T-helper 2 cell (primary cell): ENCODE results near the gene ZBTB21.
"Not testable (repeated sequence)": the region's sequence is repeated elsewhere in the genome, so short reads cannot be mapped to it uniquely, and the experiment has no call there.

Source experiments
- DNase-seq, 5 experiments: peaks; one replicate each; pipeline versions ENCODE4 v3.0.0 to v3.0.0-alpha.2; 2012 to 2022

The ZBTB21 gene

DNA sequence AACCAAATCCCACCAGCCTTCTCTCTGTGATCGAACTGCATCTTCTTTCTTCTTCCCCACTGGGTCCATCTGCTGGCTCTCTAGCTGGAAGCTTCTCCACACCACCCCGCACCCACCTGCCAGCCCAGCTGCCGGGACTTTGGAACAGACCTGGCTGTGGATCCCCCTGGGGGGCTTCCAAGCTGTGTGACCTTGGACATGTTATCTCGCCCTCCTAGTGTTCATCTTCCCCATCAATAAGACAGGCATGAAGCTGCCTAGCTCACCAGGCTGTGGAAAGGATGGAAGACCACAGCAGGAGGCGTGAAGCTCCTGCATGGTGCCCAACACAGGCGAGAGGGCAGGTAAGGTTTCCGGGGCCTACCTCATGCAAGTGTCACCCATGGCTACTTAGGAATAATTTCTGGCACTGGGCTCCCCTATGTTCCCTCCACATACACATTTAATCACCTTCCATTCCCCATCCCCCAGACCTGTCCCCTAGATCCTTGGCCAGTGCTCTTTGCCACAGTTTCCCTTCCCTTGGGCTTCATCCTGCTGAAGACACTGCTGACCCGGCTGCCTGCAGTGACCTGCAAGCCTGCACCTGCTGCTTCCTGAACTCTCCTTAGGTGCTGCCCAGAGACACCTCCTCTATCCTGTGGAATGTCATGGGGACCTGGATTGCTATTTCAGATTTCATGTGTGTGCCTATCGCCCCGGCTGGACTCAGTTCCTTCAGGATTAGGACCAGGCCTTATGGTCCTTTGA, 43.1 kb downstream of the ZBTB21 start:
- DNase-seq = no peak

GRCh38 chr21:41966041-41966833, 43.9 kb downstream of the ZBTB21 start:
- no peak for DNase-seq

- no peak for DNase-seq
These were observed 44.6 kb downstream of the ZBTB21 start for GRCh38 chr21:41965461-41966013.

DNA sequence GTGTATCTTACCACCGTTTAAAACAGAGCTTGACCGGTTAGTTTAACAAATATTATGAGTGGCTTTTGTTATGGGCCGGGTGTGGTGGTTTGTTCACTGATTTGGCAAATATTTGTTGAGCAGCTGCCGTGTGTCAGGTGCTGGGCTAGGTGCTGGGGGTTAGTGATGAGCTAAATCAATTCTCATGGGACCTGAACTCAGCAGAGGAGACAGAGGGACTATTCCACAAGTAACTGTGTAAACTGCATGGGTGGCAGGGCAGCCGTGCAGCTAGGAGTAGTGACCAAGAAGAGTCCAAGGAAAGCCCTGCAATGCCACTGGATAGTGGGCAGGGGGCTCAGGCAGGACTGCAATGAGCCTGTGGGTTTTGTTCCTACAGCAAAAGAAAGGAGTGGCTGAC, 45.1 kb downstream of the ZBTB21 start:
- no peak for DNase-seq

GRCh38 chr21:41964171-41964570, 46.0 kb downstream of the ZBTB21 start:
- no peak for DNase-seq

GRCh38 chr21:41962425-41962966, 47.7 kb downstream of the ZBTB21 start:
- no peak for DNase-seq

DNA sequence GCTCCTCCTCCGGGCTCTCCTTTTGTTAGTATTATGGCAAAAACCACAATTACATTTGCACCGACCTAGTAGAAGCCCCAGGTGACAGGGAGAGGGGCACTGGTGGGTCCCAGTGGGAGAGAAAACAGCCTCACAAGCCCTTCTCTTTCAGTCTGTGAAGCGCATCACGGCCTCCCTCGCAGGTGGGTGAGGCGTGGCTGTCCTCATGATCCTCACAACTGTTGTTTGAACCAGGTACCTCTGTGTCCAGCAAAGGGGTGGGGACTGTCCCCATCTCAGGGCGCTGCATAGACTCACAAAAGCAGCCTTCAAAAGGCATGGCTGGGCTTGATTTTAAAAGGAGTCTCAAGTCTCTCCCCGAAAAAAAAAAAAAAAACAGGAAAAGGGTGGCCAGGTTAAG, 48.4 kb downstream of the ZBTB21 start:
- DNase-seq = no peak

- no peak for DNase-seq
These were observed 48.9 kb downstream of the ZBTB21 start for GRCh38 chr21:41961282-41961701.

DNA sequence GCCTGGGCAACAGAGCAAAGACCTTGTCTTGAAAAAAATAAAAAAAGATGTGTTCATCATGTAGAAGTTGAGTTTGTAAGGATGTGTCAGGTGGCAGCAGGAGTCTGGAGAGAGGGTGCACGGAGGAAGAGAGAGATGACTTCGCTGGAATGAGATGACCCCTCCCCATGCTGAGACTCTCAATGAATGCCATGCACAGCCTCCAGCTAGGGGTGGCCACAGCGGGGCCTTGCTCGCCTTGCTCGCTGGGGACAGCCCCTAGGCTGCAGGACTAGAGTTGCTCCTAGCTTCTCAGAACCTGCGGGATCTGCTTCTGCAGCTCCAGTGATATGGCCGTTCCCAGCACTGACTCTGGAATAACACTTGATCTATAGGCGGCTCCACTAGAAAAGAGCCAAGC, 49.8 kb downstream of the ZBTB21 start:
- DNase-seq = no peak

- not testable (repeated sequence) for DNase-seq
These were observed 50.5 kb downstream of the ZBTB21 start for GRCh38 chr21:41959697-41960096.

DNA sequence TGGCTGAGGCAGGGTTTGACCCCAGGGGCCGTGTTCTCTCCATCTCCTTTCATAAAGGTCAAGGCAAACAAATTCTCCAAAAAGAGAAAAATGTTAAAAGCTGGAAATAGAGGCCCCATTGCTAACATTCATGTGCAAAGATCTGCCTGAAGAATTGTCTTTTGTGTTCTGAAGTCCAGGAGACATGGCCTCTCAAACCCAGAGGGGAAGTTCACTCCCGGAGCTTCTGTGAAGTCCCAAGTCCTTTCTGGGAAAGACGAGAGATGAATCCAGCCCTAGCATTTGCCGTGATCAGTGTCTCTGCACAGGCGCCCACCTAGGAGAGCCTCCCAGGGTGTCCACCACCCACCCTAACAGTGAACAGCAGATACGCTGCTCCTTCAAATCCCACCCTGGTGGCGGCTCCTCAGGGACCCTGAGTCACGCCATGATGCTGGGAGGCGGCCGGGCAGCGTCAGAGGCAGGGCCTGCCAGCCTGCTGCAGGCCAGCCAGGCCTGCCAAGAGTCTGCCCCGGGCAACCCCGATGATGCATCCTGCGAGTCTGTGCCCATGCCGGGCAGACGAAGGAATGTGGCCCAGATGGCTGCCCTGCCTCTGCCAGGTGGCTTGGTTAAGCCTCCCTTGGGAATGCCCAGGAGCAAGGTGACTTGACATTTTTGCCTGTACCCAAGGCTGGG, 51.1 kb downstream of the ZBTB21 start:
- no peak for DNase-seq

- no peak for DNase-seq
These were observed 52.0 kb downstream of the ZBTB21 start for GRCh38 chr21:41957991-41958766.

DNA sequence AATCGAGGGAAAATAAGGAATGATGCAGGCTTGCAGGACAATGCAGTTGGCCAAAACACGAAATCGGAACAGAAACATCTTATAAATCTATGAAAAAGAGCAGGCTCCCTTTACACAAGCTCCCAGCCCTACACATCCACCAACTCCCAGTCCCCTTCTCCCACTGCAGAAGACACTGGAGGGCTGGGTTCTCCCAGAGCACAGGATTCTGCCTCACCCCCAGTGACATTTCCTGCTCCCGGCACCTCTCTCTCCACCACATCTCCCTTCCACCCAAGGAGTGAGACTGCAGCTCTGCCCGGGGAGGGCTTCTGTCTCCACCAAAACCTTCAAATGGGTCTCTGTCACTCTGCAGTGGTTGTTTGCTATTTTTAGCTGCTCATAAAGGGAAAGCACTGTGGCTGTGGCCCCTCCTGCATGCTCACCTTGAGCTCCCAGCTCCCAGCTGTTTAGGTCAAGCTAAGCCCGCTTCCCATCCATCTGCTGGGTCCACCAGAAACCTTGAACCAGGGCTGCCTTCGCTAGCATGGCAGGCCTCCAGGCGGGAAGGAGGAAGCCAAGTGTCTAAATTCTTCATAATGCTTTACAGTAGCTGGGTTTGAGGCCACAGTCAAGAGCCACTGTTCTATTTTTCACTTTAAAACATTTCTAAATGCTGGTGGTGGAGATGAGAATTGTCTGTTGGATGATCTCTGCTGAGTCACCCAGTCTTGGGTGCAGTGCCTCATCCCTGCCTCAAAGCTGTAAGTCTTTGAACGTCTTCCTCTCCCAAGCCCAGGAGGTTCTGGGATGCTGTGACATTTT, 53.0 kb downstream of the ZBTB21 start:
- DNase-seq = no peak

- no peak for DNase-seq
These were observed 54.6 kb downstream of the ZBTB21 start for GRCh38 chr21:41955516-41955915.

DNA sequence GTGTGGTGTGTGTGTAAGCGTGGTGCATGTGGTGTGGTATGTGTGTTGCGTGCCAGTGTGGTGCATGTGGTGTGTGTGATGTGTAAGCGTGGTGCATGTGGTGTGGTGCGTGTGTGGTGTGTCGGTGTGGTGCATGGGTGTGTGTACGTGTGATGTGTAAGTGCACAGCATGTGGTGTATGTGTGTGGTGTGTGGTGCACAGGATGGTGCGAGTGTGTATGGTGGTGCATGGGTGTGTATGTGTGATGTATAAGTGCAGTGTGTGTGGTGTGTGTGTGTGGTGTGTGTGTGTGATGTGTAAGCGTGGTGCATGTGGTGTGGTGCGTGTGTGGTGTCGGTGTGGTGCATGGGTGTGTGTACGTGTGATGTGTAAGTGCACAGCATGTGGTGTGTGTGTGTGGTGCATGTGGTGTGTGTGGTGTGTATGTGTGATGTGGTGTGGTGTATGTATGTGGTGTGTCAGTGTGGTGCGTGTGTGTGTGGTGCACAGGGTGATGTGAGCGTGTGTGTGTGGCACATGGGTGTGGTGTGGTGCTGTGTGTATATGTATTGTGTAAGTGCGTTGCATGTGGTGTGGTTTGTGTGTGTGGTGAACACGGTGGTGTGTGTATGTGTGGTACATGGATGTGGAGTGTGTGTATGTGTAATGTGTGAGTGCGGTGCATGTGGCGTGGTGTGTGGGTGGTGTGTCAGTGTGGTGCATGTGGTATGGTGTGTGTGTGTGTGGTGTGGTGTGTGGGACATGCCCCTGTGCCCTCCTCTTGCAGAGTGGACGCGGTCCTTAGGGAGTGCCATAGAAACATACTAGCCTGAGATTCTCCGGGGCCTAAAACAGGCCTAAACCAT, 55.3 kb downstream of the ZBTB21 start:
- peak in 1 of 5 experiments; percentile 48 for DNase-seq

DNA sequence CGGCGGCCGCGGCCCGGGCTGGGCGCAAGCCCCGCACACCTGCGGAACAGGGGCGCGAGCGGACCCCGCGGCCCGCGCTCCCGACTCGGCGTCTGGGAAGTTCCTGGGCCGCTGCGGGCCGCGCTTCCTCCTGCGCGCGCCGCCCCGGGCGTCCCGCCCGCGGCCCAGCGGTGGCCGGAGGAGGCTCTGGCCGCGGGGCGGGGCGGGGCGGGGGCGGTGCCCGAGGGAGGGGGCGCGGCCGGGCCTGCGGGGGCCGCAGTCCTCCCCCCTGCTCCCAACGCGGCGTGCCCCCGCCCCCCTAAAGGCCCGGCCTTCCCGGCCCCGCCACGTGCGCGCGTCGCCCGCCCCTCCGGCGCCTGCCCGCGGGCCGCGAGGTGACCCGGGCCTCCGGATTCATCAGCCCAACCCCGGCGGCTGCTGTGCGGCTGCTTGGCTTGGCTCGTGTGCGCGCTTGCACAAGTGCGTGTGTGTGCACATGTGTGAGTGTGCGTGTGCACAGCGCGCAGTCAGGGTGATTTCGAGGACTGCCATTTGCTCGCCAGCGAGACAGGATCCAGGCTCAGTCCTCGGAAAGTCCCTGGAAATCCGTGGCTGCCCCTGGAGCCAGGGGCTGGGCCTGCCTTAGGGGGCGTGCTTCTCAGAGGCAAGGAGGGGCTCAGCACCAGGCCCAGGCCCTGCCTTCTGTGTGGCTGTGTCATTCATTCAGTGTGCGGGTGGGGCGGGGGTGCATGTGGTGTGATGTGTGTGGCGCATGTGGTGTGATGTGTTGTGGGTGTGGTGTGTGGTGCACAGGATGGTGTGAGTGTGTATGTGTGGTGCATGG, 56.1 kb downstream of the ZBTB21 start, which contains the start of gene C2CD2:
C2CD2 (minus strand) TSS at position 188 of the 823 bp plus-strand sequence. CDS start 370 bp downstream, outside the sequence.
- peak in 1 of 5 experiments; percentile 22 for DNase-seq

DNA sequence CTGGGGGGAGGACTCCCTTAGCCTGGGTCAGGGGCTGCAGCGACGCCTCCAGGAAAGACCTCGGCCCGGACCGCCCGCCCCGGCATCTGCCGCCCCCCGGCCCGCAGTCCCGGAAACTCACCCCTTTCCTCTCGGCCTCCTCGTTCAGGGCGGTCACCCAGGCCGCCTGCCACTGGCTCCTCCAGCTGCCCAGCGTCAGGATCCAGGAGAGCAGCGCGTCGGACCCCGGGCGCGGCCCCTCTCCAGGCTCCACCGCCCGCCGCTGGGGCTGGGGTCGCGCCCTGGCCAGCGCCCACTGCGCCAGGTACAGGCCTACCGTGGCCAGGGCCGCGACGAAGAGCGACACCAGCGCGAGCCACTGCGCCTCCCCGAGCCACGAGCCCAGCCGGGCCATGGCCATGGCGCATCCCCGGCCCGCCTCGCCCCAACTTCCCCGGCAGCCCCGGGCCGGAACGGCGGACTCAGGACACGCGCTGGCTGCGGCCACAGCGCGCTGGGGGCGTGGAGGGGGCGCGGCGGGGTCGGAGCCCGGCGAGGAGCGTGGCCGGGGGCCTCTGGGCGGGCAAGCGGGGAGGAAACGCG, 56.8 kb downstream of the ZBTB21 start:
- no peak for DNase-seq

DNA sequence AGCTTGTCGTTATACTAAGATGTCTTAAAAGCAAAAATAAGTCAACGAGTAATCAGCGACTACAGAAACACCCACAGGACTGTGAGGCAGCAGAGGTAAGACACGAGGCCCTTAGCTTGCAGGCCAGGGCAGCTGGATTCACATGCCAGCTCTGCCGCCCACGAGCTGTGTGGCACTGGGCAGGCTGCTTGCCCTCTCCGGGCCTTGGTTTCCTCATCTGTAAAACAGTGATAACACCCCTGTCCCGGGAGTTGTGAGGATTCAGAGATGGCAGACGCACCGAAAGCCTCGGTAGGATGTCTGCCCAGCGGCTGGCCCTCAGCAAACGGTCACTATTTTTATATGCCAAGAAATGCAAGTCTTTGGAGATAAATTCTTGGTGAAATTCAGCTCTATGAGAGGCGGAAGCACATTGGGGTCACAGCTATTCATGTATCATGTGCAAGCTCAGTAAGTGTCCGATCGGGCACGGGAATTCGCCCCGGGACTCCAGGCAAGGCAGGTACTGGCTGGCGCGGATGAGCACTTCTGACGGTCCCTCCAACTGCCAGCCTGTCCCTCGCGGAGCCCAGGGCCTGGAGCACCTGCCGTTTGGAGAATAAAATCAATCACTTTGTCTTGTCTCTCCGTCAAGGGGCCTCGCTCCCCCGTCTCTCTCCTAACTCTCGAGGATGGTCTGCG, 57.5 kb downstream of the ZBTB21 start:
- no peak for DNase-seq
